Pericardium fibroblast (primary cell): ENCODE measurements around the gene NUP50. TPM values are rescaled to one million over a fixed set of nuclear protein-coding genes. Genes with fewer than 3 reads are reported as not detected.

ENCODE experiments used
- total RNA-seq: library from RNA; depleted of rRNA; stranded (reverse); fragments of >200 nt; gene quantifications from 2 replicates; pipeline ENCODE4 v1.2.3, GENCODE V29; 2015

NUP50 gene, protein sequence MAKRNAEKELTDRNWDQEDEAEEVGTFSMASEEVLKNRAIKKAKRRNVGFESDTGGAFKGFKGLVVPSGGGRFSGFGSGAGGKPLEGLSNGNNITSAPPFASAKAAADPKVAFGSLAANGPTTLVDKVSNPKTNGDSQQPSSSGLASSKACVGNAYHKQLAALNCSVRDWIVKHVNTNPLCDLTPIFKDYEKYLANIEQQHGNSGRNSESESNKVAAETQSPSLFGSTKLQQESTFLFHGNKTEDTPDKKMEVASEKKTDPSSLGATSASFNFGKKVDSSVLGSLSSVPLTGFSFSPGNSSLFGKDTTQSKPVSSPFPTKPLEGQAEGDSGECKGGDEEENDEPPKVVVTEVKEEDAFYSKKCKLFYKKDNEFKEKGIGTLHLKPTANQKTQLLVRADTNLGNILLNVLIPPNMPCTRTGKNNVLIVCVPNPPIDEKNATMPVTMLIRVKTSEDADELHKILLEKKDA
- total RNA-seq, result 36.0 and 43.6 TPM in 2 replicates

GRCh38 chr22:45163451-45164269, at the start of gene NUP50:
NUP50 (plus strand) TSS chr22:45163925; CDS start chr22:45168178, 4,253 bp downstream.

Other genes with a start within 250 kb of the NUP50 start
- gene PHF21B, start 153.9 kb upstream of the NUP50 start, total RNA-seq, result not detected in 2 replicates
- gene KIAA0930, start 77.0 kb downstream of the NUP50 start, total RNA-seq, result 24.4 and 33.6 TPM in 2 replicates
- gene UPK3A, start 121.0 kb downstream of the NUP50 start, total RNA-seq, result not detected in 2 replicates
- gene FAM118A, start 146.0 kb downstream of the NUP50 start, total RNA-seq, result 14.6 and 21.3 TPM in 2 replicates
- not detected in 2 replicates for gene SMC1B, start 249.7 kb downstream of the NUP50 start, total RNA-seq
- gene RIBC2, start 249.8 kb downstream of the NUP50 start, total RNA-seq, result not detected in 2 replicates